SJSA1 (cell line): ENCODE measurements around the gene NSG2. TPM values are rescaled to one million over a fixed set of nuclear protein-coding genes. Genes with fewer than 3 reads are reported as not detected.
"Not testable (repeated sequence)": the region's sequence is repeated elsewhere in the genome, so short reads cannot be mapped to it uniquely, and the experiment has no call there.

Experiments used
- DNase-seq, 2 experiments: peaks; one replicate each; pipeline ENCODE4 v3.0.0-alpha.2; 2015 to 2020; ENCODE audit warnings: low spot score in 2 of 2, low read depth in 1 of 2
- H3K27ac ChIP-seq: fragments of 250-450 bp; sonication (Bioruptor Pico); 2 replicates; pipeline ENCODE4 v1.5.1; 2020; ENCODE audit warnings: mild to moderate bottlenecking, moderate library complexity
- H3K27me3 ChIP-seq: fragments of 250-450 bp; sonication (Bioruptor Pico); replicated peaks from 2 replicates; pipeline ENCODE4 v1.5.1; 2020; ENCODE audit warnings: mild to moderate bottlenecking, moderate library complexity
- H3K36me3 ChIP-seq: fragments of 250-450 bp; sonication (Bioruptor Pico); 2 replicates; pipeline ENCODE4 v1.5.1; 2020; ENCODE audit warnings: mild to moderate bottlenecking
- H3K4me1 ChIP-seq: fragments of 250-450 bp; sonication (Bioruptor Pico); replicated peaks from 2 replicates; pipeline ENCODE4 v1.6.1; 2021; ENCODE audit warnings: mild to moderate bottlenecking
- H3K4me3 ChIP-seq: fragments of 250-450 bp; sonication (Bioruptor Pico); 2 replicates; pipeline ENCODE4 v1.5.1; 2020; ENCODE audit warnings: mild to moderate bottlenecking
- H3K9me3 ChIP-seq: fragments of 250-450 bp; sonication (Bioruptor Pico); replicated peaks from 2 replicates; pipeline ENCODE4 v1.5.1; 2020; ENCODE audit warnings: mild to moderate bottlenecking
- total RNA-seq: library from RNA; depleted of rRNA; stranded (reverse); fragments of >200 nt; shearing (Covaris generic); gene quantifications from 2 replicates; pipeline ENCODE4 v1.2.3, GENCODE V29; 2014

The NSG2 gene
- total RNA-seq, 1 experiment from 2014 or later: not detected

- no peak overlapping the region for H3K27ac ChIP-seq
- H3K4me3 ChIP-seq: no peak overlapping the region
- H3K27me3 ChIP-seq: no peaks in the 10 kb centered on the region
- DNase-seq: no peak
- H3K36me3 ChIP-seq: no peaks in the 10 kb centered on the region
- H3K4me1 ChIP-seq: no peaks in the 10 kb centered on the region
- H3K9me3 ChIP-seq: peaks cover 7% of the 10 kb centered on the region; the same call in 1 of the 2 replicates
Measured at GRCh38 chr5:174134545-174134944, 89.0 kb downstream of the NSG2 start.

GRCh38 chr5:174139623-174140022, 94.1 kb downstream of the NSG2 start:
- H3K4me3 ChIP-seq: no peak overlapping the region
- H3K27ac ChIP-seq: no peak overlapping the region
- H3K9me3 ChIP-seq: peaks cover 7% of the 10 kb centered on the region; the same call in 1 of the 2 replicates
- no peaks in the 10 kb centered on the region for H3K27me3 ChIP-seq
- no peak for DNase-seq
- H3K4me1 ChIP-seq: no peaks in the 10 kb centered on the region
- H3K36me3 ChIP-seq: no peaks in the 10 kb centered on the region

- DNase-seq: no peak
- H3K9me3 ChIP-seq: peaks cover 3% of the 10 kb centered on the region; the same call in 1 of the 2 replicates
- H3K27me3 ChIP-seq: no peaks in the 10 kb centered on the region
- no peak overlapping the region for H3K4me3 ChIP-seq
- no peaks in the 10 kb centered on the region for H3K36me3 ChIP-seq
- H3K27ac ChIP-seq: no peak overlapping the region
- H3K4me1 ChIP-seq: no peaks in the 10 kb centered on the region
Measured at GRCh38 chr5:174140452-174141020, 95.0 kb downstream of the NSG2 start.

GRCh38 chr5:174141398-174141797, 95.9 kb downstream of the NSG2 start:
- H3K4me3 ChIP-seq: no peak overlapping the region
- no peaks in the 10 kb centered on the region for H3K27me3 ChIP-seq
- H3K9me3 ChIP-seq: 0 out of 2 replicates have a peak, but pooled peaks cover 3% of the 10 kb centered on the region
- no peak for DNase-seq
- no peaks in the 10 kb centered on the region for H3K36me3 ChIP-seq
- H3K4me1 ChIP-seq: no peaks in the 10 kb centered on the region
- no peak overlapping the region for H3K27ac ChIP-seq

- no peak overlapping the region for H3K27ac ChIP-seq
- H3K4me1 ChIP-seq: no peaks in the 10 kb centered on the region
- no peaks in the 10 kb centered on the region for H3K36me3 ChIP-seq
- H3K27me3 ChIP-seq: no peaks in the 10 kb centered on the region
- H3K9me3 ChIP-seq: no peaks in the 10 kb centered on the region
- peak in 1 of 2 experiments; percentile 25 for DNase-seq
- no peak overlapping the region for H3K4me3 ChIP-seq
Measured at GRCh38 chr5:174145091-174145490, 99.6 kb downstream of the NSG2 start.

GRCh38 chr5:174145821-174146220, 100.3 kb downstream of the NSG2 start:
- no peaks in the 10 kb centered on the region for H3K36me3 ChIP-seq
- H3K27ac ChIP-seq: no peak overlapping the region
- peak in 1 of 2 experiments; percentile 38 for DNase-seq

GRCh38 chr5:174146556-174146955, 101.0 kb downstream of the NSG2 start:
- Histone ChIP-seq H3K9me3 (no peaks in the 10 kb centered on the region), H3K4me1 (no peaks in the 10 kb centered on the region), H3K4me3 (no peak overlapping the region), H3K36me3 (no peaks in the 10 kb centered on the region), H3K27ac (no peak overlapping the region), H3K27me3 (no peaks in the 10 kb centered on the region)
- DNase-seq: peak in 1 of 2 experiments; percentile 31

More at GRCh38 chr5:174145821-174146220, 100.3 kb downstream of the NSG2 start:
- no peaks in the 10 kb centered on the region for H3K27me3 ChIP-seq
- H3K4me3 ChIP-seq: no peak overlapping the region
- H3K4me1 ChIP-seq: no peaks in the 10 kb centered on the region
- H3K9me3 ChIP-seq: no peaks in the 10 kb centered on the region

GRCh38 chr5:174147012-174147411, 101.5 kb downstream of the NSG2 start:
- peak in 1 of 2 experiments; percentile 26 for DNase-seq
- H3K27me3 ChIP-seq, H3K9me3 ChIP-seq, H3K4me1 ChIP-seq, H3K27ac ChIP-seq, H3K36me3 ChIP-seq, H3K4me3 ChIP-seq: not testable (repeated sequence)

GRCh38 chr5:174147551-174147950, 102.0 kb downstream of the NSG2 start:
- no peak overlapping the region for H3K27ac ChIP-seq
- no peaks in the 10 kb centered on the region for H3K4me1 ChIP-seq
- no peaks in the 10 kb centered on the region for H3K9me3 ChIP-seq
- no peaks in the 10 kb centered on the region for H3K27me3 ChIP-seq
- no peak overlapping the region for H3K4me3 ChIP-seq
- peak in 1 of 2 experiments; percentile 38 for DNase-seq
- no peaks in the 10 kb centered on the region for H3K36me3 ChIP-seq

GRCh38 chr5:174148721-174149120, 103.2 kb downstream of the NSG2 start:
- no peaks in the 10 kb centered on the region for H3K4me1 ChIP-seq
- no peaks in the 10 kb centered on the region for H3K27me3 ChIP-seq
- no peak overlapping the region for H3K4me3 ChIP-seq
- H3K36me3 ChIP-seq: no peaks in the 10 kb centered on the region
- no peak overlapping the region for H3K27ac ChIP-seq
- DNase-seq: no peak
- H3K9me3 ChIP-seq: no peaks in the 10 kb centered on the region

- Histone ChIP-seq H3K4me3 (no peak overlapping the region), H3K27ac (no peak overlapping the region), H3K4me1 (no peaks in the 10 kb centered on the region), H3K27me3 (no peaks in the 10 kb centered on the region), H3K36me3 (no peaks in the 10 kb centered on the region), H3K9me3 (no peaks in the 10 kb centered on the region)
- no peak for DNase-seq
Measured at GRCh38 chr5:174149426-174149825, 103.9 kb downstream of the NSG2 start.

- no peak for DNase-seq
- Histone ChIP-seq H3K9me3 (no peaks in the 10 kb centered on the region), H3K27me3 (no peaks in the 10 kb centered on the region), H3K4me1 (no peaks in the 10 kb centered on the region), H3K27ac (no peak overlapping the region), H3K36me3 (no peaks in the 10 kb centered on the region), H3K4me3 (no peak overlapping the region)
Measured at GRCh38 chr5:174149989-174150388, 104.5 kb downstream of the NSG2 start.

GRCh38 chr5:174151599-174152181, 106.2 kb downstream of the NSG2 start:
- Histone ChIP-seq H3K36me3 (no peaks in the 10 kb centered on the region), H3K4me1 (no peaks in the 10 kb centered on the region)

GRCh38 chr5:174154559-174154958, 109.1 kb downstream of the NSG2 start:
- H3K9me3 ChIP-seq: 0 out of 2 replicates have a peak, but pooled peaks cover 7% of the 10 kb centered on the region
- H3K27me3 ChIP-seq: no peaks in the 10 kb centered on the region
- H3K4me1 ChIP-seq: no peaks in the 10 kb centered on the region
- no peak for DNase-seq
- no peaks in the 10 kb centered on the region for H3K36me3 ChIP-seq
- H3K4me3 ChIP-seq: no peak overlapping the region
- no peak overlapping the region for H3K27ac ChIP-seq

More at GRCh38 chr5:174151599-174152181, 106.2 kb downstream of the NSG2 start:
- Histone ChIP-seq H3K27me3 (no peaks in the 10 kb centered on the region), H3K27ac (no peak overlapping the region), H3K4me3 (no peak overlapping the region), H3K9me3 (no peaks in the 10 kb centered on the region)
- DNase-seq: no peak
